ENCODE measurements around the gene TANGO2.

- TF ChIP-seq FOXK2 (IDR thresholded peaks at IDR 0.05), result no peak
- TF ChIP-seq BHLHE40 (IDR thresholded peaks at IDR 0.05; ENCODE audit: borderline replicate concordance), result no peak
- no peak for TF ChIP-seq PKNOX1 (IDR thresholded peaks at IDR 0.05)
- TF ChIP-seq SUZ12 (IDR thresholded peaks at IDR 0.05), result no peak
- no peak for TF ChIP-seq FOXM1 (IDR thresholded peaks at IDR 0.05; ENCODE audit: borderline replicate concordance)
- TF ChIP-seq ELF4 (IDR thresholded peaks at IDR 0.05), result no peak
- TF ChIP-seq HDGF (IDR thresholded peaks at IDR 0.05; ENCODE audit: borderline replicate concordance), result no peak
- no peak for TF ChIP-seq ARNT (IDR thresholded peaks at IDR 0.05)
- no peak for TF ChIP-seq TARDBP (IDR thresholded peaks at IDR 0.05)
- TF ChIP-seq ZNF384 (IDR thresholded peaks at IDR 0.05), result no peak
- no peak for TF ChIP-seq SP1 (IDR thresholded peaks at IDR 0.05)
These were observed 1.5 kb downstream of the TANGO2 start for GRCh38 chr22:20022231-20022977.
